NOMO-1 treated with dmso at 0.1 percent for 144 hours (cell line): ENCODE measurements around the gene TRAPPC12.

Experiments
- DNase-seq: peaks from one replicate; lab custom pipeline; 2025; ENCODE audit not compliant: unreplicated experiment; lab: John Stamatoyannopoulos, UW

TRAPPC12 gene

GRCh38 chr2:3465844-3466481 lies 86.5 kb downstream of the TRAPPC12 start:
- no peak for DNase-seq

- DNase-seq: no peak
Measured at GRCh38 chr2:3466482-3466863, 87.0 kb downstream of the TRAPPC12 start.

GRCh38 chr2:3466966-3467365 lies 87.5 kb downstream of the TRAPPC12 start:
- DNase-seq: no peak

GRCh38 chr2:3467654-3468053 lies 88.2 kb downstream of the TRAPPC12 start:
- DNase-seq: no peak

GRCh38 chr2:3468296-3468988 lies 88.9 kb downstream of the TRAPPC12 start:
- DNase-seq: no peak

GRCh38 chr2:3469486-3469885 lies 90.0 kb downstream of the TRAPPC12 start:
- DNase-seq: no peak

GRCh38 chr2:3470166-3470651 lies 90.7 kb downstream of the TRAPPC12 start:
- DNase-seq: no peak

- no peak for DNase-seq
Measured at GRCh38 chr2:3470856-3471737, 91.6 kb downstream of the TRAPPC12 start.

- no peak for DNase-seq
Measured at GRCh38 chr2:3472296-3472695, 92.8 kb downstream of the TRAPPC12 start.

- DNase-seq: no peak
Measured at GRCh38 chr2:3472966-3473365, 93.5 kb downstream of the TRAPPC12 start.

GRCh38 chr2:3475771-3476170 lies 96.3 kb downstream of the TRAPPC12 start:
- no peak for DNase-seq

- no peak for DNase-seq
Measured at GRCh38 chr2:3476321-3476984, 97.0 kb downstream of the TRAPPC12 start.

- no peak for DNase-seq
Measured at GRCh38 chr2:3476985-3477327, 97.5 kb downstream of the TRAPPC12 start.

- DNase-seq: no peak
Measured at GRCh38 chr2:3478846-3479385, 99.4 kb downstream of the TRAPPC12 start.

GRCh38 chr2:3479430-3480320 lies 100.2 kb downstream of the TRAPPC12 start:
- no peak for DNase-seq

GRCh38 chr2:3480352-3481010 lies 101.0 kb downstream of the TRAPPC12 start:
- no peak for DNase-seq

- DNase-seq: no peak
Measured at GRCh38 chr2:3481011-3481400, 101.5 kb downstream of the TRAPPC12 start.

GRCh38 chr2:3481736-3482362 lies 102.4 kb downstream of the TRAPPC12 start:
- no peak for DNase-seq

- DNase-seq: no peak
Measured at GRCh38 chr2:3482363-3482821, 102.9 kb downstream of the TRAPPC12 start.
